ENCODE measurements around the gene SFXN5. TPM values are rescaled to one million over a fixed set of nuclear protein-coding genes. Genes with fewer than 3 reads are reported as not detected.
"Not testable (repeated sequence)": the region's sequence is repeated elsewhere in the genome, so short reads cannot be mapped to it uniquely, and the experiment has no call there.

The SFXN5 gene
- total RNA-seq, result 13.8 and 17.0 TPM in 2 replicates

GRCh38 chr2:73071360-73072128 is at the start of gene SFXN5:
Gene SFXN5 (minus strand): TSS chr2:73071712. CDS start chr2:73071705, 7 bp downstream.
- DNase-seq (ENCODE audit: insufficient read length, low spot score, missing footprints), result peak; percentile 100
- Histone ChIP-seq H3K9me3 (ENCODE audit: low read depth, low read length) (no peaks in the 10 kb centered on the region), H3K4me2 (ENCODE audit: insufficient read depth, low read length) (peak within 1 kb of the TSS; percentile 99), H4K20me1 (ENCODE audit: insufficient read depth, low read length) (peaks cover 7% of the 10 kb centered on the region), H3K4me3 (ENCODE audit: insufficient read depth, low read length) (peak within 1 kb of the TSS; percentile 93), H2AFZ (ENCODE audit: low read length) (peak within 1 kb of the TSS; percentile 76), H3K27ac (ENCODE audit: low read depth, low read length) (peak within 1 kb of the TSS; percentile 80), H3K4me1 (ENCODE audit: insufficient read depth, low read length) (peaks cover 23% of the 10 kb centered on the region), H3K27me3 (ENCODE audit: insufficient read depth, low read length) (no peaks in the 10 kb centered on the region), H3K79me2 (ENCODE audit: insufficient read depth, low read length) (peaks cover 48% of the 10 kb centered on the region), H3K36me3 (ENCODE audit: insufficient read depth, low read length) (peaks cover 16% of the 10 kb centered on the region)
- TF ChIP-seq CTCF (IDR thresholded peaks at IDR 0.05; ENCODE audit: extremely low read depth, low read depth, low read length), result peak; percentile 9

DNA sequence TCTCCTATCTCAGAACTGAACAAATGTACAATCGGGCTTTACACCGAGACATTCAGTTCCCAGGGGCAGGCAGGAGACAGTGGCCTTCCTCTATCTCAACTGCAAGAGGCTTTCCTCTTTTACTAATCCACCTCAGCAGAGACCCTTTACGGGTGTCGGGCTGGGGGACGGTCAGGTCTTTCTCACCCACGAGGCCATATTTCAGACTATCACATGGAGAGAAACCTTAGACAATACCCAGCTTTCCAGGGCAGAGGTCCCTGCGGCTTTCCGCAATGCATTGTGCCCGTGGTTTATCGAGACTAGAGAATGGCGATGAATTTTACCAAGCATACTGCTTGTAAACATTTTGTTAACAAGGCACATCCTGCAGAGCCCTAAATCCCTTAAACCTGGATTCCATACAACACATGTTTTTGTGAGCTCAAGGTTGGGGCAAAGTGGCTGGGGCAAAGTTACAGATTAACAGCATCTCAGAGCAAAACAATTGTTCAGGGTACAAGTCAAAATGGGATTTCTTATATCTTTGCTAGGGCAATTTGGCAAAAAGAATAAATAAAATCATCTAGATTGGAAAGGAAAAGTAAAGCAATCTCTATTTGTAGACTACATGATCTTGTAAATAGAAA is 48.2 kb upstream of the SFXN5 start:
- not testable (repeated sequence) for H3K4me2 ChIP-seq (ENCODE audit: insufficient read depth, low read length); H3K9me3 ChIP-seq (ENCODE audit: low read depth, low read length); H2AFZ ChIP-seq (ENCODE audit: low read length); H3K27me3 ChIP-seq (ENCODE audit: insufficient read depth, low read length); H3K4me3 ChIP-seq (ENCODE audit: insufficient read depth, low read length); H3K79me2 ChIP-seq (ENCODE audit: insufficient read depth, low read length); H3K4me1 ChIP-seq (ENCODE audit: insufficient read depth, low read length); DNase-seq (ENCODE audit: insufficient read length, low spot score, missing footprints); H3K27ac ChIP-seq (ENCODE audit: low read depth, low read length); H4K20me1 ChIP-seq (ENCODE audit: insufficient read depth, low read length); H3K36me3 ChIP-seq (ENCODE audit: insufficient read depth, low read length)

DNA sequence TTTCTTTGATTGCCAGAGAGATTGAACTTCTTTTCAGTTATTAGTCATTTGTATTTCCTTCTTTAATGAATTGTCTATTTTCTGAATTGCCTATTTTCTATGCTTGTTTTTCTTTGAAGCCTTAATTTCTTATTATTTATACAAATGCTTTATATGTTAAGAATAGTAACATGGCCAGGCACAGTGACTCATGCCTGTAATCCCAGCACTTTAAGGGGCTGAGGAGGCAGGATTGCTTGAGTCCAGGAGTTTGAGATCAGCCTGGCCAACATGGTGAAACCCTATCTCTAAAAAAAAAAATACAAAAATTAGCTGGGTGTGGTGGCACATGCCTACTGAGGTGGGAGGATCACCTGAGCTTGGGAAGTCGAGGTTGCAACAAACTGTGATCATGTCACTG is 45.9 kb upstream of the SFXN5 start:
- Histone ChIP-seq H3K4me2 (ENCODE audit: insufficient read depth, low read length) (no peak overlapping the region), H3K9me3 (ENCODE audit: low read depth, low read length) (no peaks in the 10 kb centered on the region), H3K27me3 (ENCODE audit: insufficient read depth, low read length) (no peaks in the 10 kb centered on the region), H2AFZ (ENCODE audit: low read length) (no peak overlapping the region), H3K4me1 (ENCODE audit: insufficient read depth, low read length) (peaks cover 11% of the 10 kb centered on the region), H3K79me2 (ENCODE audit: insufficient read depth, low read length) (peaks cover 2% of the 10 kb centered on the region), H3K27ac (ENCODE audit: low read depth, low read length) (no peak overlapping the region), H3K36me3 (ENCODE audit: insufficient read depth, low read length) (no peaks in the 10 kb centered on the region), H4K20me1 (ENCODE audit: insufficient read depth, low read length) (no peaks in the 10 kb centered on the region), H3K4me3 (ENCODE audit: insufficient read depth, low read length) (no peak overlapping the region)
- DNase-seq (ENCODE audit: insufficient read length, low spot score, missing footprints), result no peak
- TF ChIP-seq CTCF (IDR thresholded peaks at IDR 0.05; ENCODE audit: extremely low read depth, low read depth, low read length), result no peak

- no peak overlapping the region for H3K27ac ChIP-seq (ENCODE audit: low read depth, low read length)
- H3K79me2 ChIP-seq (ENCODE audit: insufficient read depth, low read length), result peaks cover 13% of the 10 kb centered on the region
- H3K36me3 ChIP-seq (ENCODE audit: insufficient read depth, low read length), result no peaks in the 10 kb centered on the region
- H2AFZ ChIP-seq (ENCODE audit: low read length), result no peak overlapping the region
- no peaks in the 10 kb centered on the region for H3K27me3 ChIP-seq (ENCODE audit: insufficient read depth, low read length)
- no peak for DNase-seq (ENCODE audit: insufficient read length, low spot score, missing footprints)
- H3K9me3 ChIP-seq (ENCODE audit: low read depth, low read length), result no peaks in the 10 kb centered on the region
- TF ChIP-seq CTCF (IDR thresholded peaks at IDR 0.05; ENCODE audit: extremely low read depth, low read depth, low read length), result no peak
- H3K4me1 ChIP-seq (ENCODE audit: insufficient read depth, low read length), result peaks cover 13% of the 10 kb centered on the region
- no peak overlapping the region for H3K4me3 ChIP-seq (ENCODE audit: insufficient read depth, low read length)
- no peaks in the 10 kb centered on the region for H4K20me1 ChIP-seq (ENCODE audit: insufficient read depth, low read length)
- no peak overlapping the region for H3K4me2 ChIP-seq (ENCODE audit: insufficient read depth, low read length)
These were observed 44.9 kb upstream of the SFXN5 start for GRCh38 chr2:73116182-73116960.
